Smooth muscle cell (in vitro differentiated cells): Measurements from ENCODE around the gene THY1. TPM values are rescaled to one million over a fixed set of nuclear protein-coding genes. Genes with fewer than 3 reads are reported as not detected.
"Not testable (repeated sequence)": the region's sequence is repeated elsewhere in the genome, so short reads cannot be mapped to it uniquely, and the experiment has no call there.

Experiments used
- DNase-seq: peaks from one replicate; lab custom pipeline; 2025; ENCODE audit not compliant: unreplicated experiment; lab: John Stamatoyannopoulos, UW
- H2AFZ ChIP-seq: fragments of 200-600 bp; sonication (generic); 2 replicates; pipeline ENCODE4 v1.6.0; 2016; ENCODE audit warnings: antibody characterized with exemption, low read depth, mild to moderate bottlenecking
- H3F3A ChIP-seq: fragments of 200-600 bp; sonication (generic); 2 replicates; pipeline ENCODE4 v1.6.0; 2017; ENCODE audit warnings: antibody characterized with exemption, low read depth
- H3K27ac ChIP-seq: fragments of 200-600 bp; sonication (generic); 2 replicates; pipeline ENCODE4 v1.5.1; 2016; ENCODE audit warnings: low read depth, mild to moderate bottlenecking
- H3K27me3 ChIP-seq: fragments of 200-600 bp; sonication (generic); 2 replicates; pipeline ENCODE4 v1.6.1; 2016; ENCODE audit warnings: low read depth, mild to moderate bottlenecking
- H3K36me3 ChIP-seq: fragments of 200-600 bp; sonication (generic); 2 replicates; pipeline ENCODE4 v1.5.1; 2016; ENCODE audit warnings: low read depth
- H3K4me1 ChIP-seq: fragments of 200-600 bp; sonication (generic); 2 replicates; pipeline ENCODE4 v1.5.1; 2016; ENCODE audit warnings: low read depth
- H3K4me2 ChIP-seq: fragments of 200-600 bp; sonication (generic); 2 replicates; pipeline ENCODE4 v1.6.0; 2016; ENCODE audit warnings: mild to moderate bottlenecking
- H3K4me3 ChIP-seq: fragments of 200-600 bp; sonication (generic); 2 replicates; pipeline ENCODE4 v1.5.1; 2016; ENCODE audit warnings: mild to moderate bottlenecking
- H3K79me2 ChIP-seq: fragments of 200-600 bp; sonication (generic); 2 replicates; pipeline ENCODE4 v1.6.0; 2016; ENCODE audit warnings: low read depth, mild to moderate bottlenecking
- H3K9ac ChIP-seq: fragments of 200-600 bp; sonication (generic); 2 replicates; pipeline ENCODE4 v1.6.0; 2016; ENCODE audit warnings: low read depth
- H3K9me3 ChIP-seq: fragments of 200-600 bp; sonication (generic); replicated peaks from 2 replicates; pipeline ENCODE4 v1.5.1; 2016; ENCODE audit warnings: low read depth
- H4K20me1 ChIP-seq: fragments of 200-600 bp; sonication (generic); 2 replicates; pipeline ENCODE4 v1.6.0; 2016; ENCODE audit warnings: low read depth
- CTCF ChIP-seq: fragments of 200-600 bp; sonication (generic); IDR thresholded peaks from 2 replicates; pipeline ENCODE4 v1.5.1; 2017; ENCODE audit warnings: borderline replicate concordance, mild to moderate bottlenecking, antibody characterized with exemption; ENCODE audit not compliant: insufficient read depth, poor library complexity, severe bottlenecking
- WGBS: methylation state at CpG from one replicate; pipeline ENCODE4 v1.1.7; 2016; ENCODE audit warnings: low lambda C conversion rate; 5-methylcytosine and 5-hydroxymethylcytosine counted together
- polyA plus RNA-seq: library from polyadenylated mRNA; unstranded; fragments of >200 nt; fragmentation: Nextera tagmentation; extraction: Ambion mirVana; gene quantifications from 2 replicates; pipeline ENCODE4 v1.2.1, GENCODE V29; 2016
- total RNA-seq: library from RNA; depleted of rRNA; stranded (reverse); fragments of >200 nt; gene quantifications from 2 replicates; pipeline ENCODE4 v1.2.3, GENCODE V29; 2014

THY1 gene
- total and polyA plus RNA-seq, 2 experiments from 2014 or later: 297 to 614 TPM

DNA sequence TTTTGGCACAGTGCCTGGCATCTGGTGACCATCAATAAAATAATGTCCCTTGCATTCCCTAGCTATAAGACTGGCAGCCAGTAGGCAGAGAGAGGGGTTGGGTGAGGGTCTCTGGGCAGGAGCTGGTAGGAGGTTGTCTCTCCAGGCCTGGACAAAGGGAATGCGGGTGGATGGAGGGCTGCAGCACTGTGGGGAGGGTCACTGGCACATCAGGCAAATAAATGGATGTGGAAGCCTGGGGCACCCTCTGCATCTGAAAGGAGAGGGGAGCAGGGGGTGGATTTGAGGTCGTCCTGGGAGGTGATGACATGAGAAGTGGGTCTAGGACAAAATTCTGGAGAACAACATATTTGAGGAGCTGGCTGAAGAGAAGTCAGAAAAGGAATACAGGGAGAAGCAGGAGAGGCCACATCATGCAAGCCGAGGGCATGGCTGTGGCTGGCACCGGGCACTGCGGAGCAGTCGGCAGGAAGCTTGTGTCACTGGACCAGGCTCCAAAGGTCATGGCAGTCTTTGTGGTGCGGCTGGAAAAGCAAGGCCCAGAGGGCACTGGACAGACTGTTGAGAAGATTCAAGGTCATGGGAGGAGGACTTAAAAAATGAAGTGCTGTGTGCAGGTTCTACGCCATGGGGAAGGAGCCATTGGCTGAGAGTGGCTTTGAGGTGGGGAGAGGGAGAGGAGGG, 36.5 kb upstream of the THY1 start:
- Histone ChIP-seq H3K4me1 (no peaks in the 10 kb centered on the region), H3K4me3 (no peak overlapping the region), H3K27me3 (no peaks in the 10 kb centered on the region), H3K36me3 (no peaks in the 10 kb centered on the region), H3F3A (no peaks in the 10 kb centered on the region), H3K4me2 (no peak overlapping the region), H4K20me1 (no peaks in the 10 kb centered on the region), H3K27ac (peak overlapping the region; percentile 88), H3K9ac (no peak overlapping the region), H3K9me3 (no peaks in the 10 kb centered on the region), H3K79me2 (no peaks in the 10 kb centered on the region), H2AFZ (no peak overlapping the region)
- no peak for TF ChIP-seq CTCF
- DNase-seq: no peak
- 97% methylated on average over 8 of the region's 8 CpGs for WGBS

DNA sequence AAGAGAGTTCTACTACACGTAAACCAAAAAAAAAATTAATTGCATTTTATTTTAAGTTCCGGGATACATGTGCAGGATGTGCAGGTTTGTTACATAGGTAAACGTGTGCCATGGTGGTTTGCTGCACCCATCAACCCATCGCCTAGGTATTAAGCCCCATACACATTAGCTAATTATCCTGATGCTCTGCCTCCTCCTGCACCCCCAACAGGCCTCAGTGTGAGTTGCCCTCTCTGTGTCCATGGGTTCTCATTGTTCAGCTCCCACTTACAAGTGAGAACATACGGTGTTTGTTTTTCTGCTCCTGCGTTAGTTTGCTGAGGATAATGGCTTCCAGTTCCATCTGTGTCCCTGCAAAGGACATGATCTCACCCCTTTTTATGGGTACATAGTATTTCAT, 32.7 kb upstream of the THY1 start:
- not testable (repeated sequence) for H3K79me2 ChIP-seq, H3K9ac ChIP-seq, H3K4me1 ChIP-seq, H3K4me3 ChIP-seq, H3K27ac ChIP-seq, H3K4me2 ChIP-seq, H3K9me3 ChIP-seq, H4K20me1 ChIP-seq, DNase-seq, H2AFZ ChIP-seq, H3K36me3 ChIP-seq, H3F3A ChIP-seq, H3K27me3 ChIP-seq
- 85% methylated on average over 6 of the region's 6 CpGs for WGBS

DNA sequence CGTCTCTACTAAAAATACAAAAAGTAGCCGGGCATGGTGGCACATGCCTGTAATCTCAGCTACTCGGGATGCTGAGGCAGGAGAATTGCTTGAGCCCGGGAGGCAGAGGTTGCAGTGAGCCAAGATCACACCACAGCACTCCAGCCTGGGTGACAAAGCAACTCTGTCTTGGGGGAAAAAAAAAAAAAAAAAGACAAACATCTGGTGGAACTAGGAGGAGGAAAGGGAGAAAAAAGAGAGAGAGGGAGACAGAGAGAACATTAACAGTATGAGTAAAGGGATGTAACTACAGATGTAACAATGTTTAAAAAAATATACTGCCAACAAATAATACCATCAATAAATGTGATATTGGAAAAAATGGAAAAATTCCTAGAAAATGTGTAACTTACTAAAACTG, 32.3 kb upstream of the THY1 start:
- not testable (repeated sequence) for DNase-seq, H3F3A ChIP-seq, H3K36me3 ChIP-seq, H4K20me1 ChIP-seq, H3K9me3 ChIP-seq, H3K4me3 ChIP-seq, H2AFZ ChIP-seq, H3K27ac ChIP-seq, H3K4me1 ChIP-seq, H3K27me3 ChIP-seq, H3K4me2 ChIP-seq, H3K79me2 ChIP-seq, H3K9ac ChIP-seq
- 55% methylated on average over 4 of the region's 4 CpGs for WGBS

- Histone ChIP-seq H3K9me3 (no peaks in the 10 kb centered on the region), H3K4me3 (no peak overlapping the region), H3K79me2 (no peaks in the 10 kb centered on the region), H3K36me3 (no peaks in the 10 kb centered on the region), H3K9ac (no peak overlapping the region), H3K27me3 (no peaks in the 10 kb centered on the region), H3K27ac (no peak overlapping the region), H2AFZ (peak overlapping the region; percentile 11), H3F3A (no peaks in the 10 kb centered on the region), H3K4me2 (no peak overlapping the region), H3K4me1 (no peaks in the 10 kb centered on the region), H4K20me1 (no peaks in the 10 kb centered on the region)
- WGBS: 25% methylated on average over 1 of the region's 1 CpG
- TF ChIP-seq CTCF: no peak
- no peak for DNase-seq
Measured at GRCh38 chr11:119453881-119454280, 30.9 kb upstream of the THY1 start.
